Smooth muscle cell (in vitro differentiated cells): ENCODE data around the gene KLC4. TPM values are rescaled to one million over a fixed set of nuclear protein-coding genes. Genes with fewer than 3 reads are reported as not detected.

Experiments used
- DNase-seq: peaks from one replicate; lab custom pipeline; 2025; ENCODE audit not compliant: unreplicated experiment; lab: John Stamatoyannopoulos, UW
- H2AFZ ChIP-seq: fragments of 200-600 bp; sonication (generic); 2 replicates; pipeline ENCODE4 v1.6.0; 2016; ENCODE audit warnings: antibody characterized with exemption, low read depth, mild to moderate bottlenecking
- H3F3A ChIP-seq: fragments of 200-600 bp; sonication (generic); 2 replicates; pipeline ENCODE4 v1.6.0; 2017; ENCODE audit warnings: antibody characterized with exemption, low read depth
- H3K27ac ChIP-seq: fragments of 200-600 bp; sonication (generic); 2 replicates; pipeline ENCODE4 v1.5.1; 2016; ENCODE audit warnings: low read depth, mild to moderate bottlenecking
- H3K27me3 ChIP-seq: fragments of 200-600 bp; sonication (generic); 2 replicates; pipeline ENCODE4 v1.6.1; 2016; ENCODE audit warnings: low read depth, mild to moderate bottlenecking
- H3K36me3 ChIP-seq: fragments of 200-600 bp; sonication (generic); 2 replicates; pipeline ENCODE4 v1.5.1; 2016; ENCODE audit warnings: low read depth
- H3K4me1 ChIP-seq: fragments of 200-600 bp; sonication (generic); 2 replicates; pipeline ENCODE4 v1.5.1; 2016; ENCODE audit warnings: low read depth
- H3K4me2 ChIP-seq: fragments of 200-600 bp; sonication (generic); 2 replicates; pipeline ENCODE4 v1.6.0; 2016; ENCODE audit warnings: mild to moderate bottlenecking
- H3K4me3 ChIP-seq: fragments of 200-600 bp; sonication (generic); 2 replicates; pipeline ENCODE4 v1.5.1; 2016; ENCODE audit warnings: mild to moderate bottlenecking
- H3K79me2 ChIP-seq: fragments of 200-600 bp; sonication (generic); 2 replicates; pipeline ENCODE4 v1.6.0; 2016; ENCODE audit warnings: low read depth, mild to moderate bottlenecking
- H3K9ac ChIP-seq: fragments of 200-600 bp; sonication (generic); 2 replicates; pipeline ENCODE4 v1.6.0; 2016; ENCODE audit warnings: low read depth
- H3K9me3 ChIP-seq: fragments of 200-600 bp; sonication (generic); replicated peaks from 2 replicates; pipeline ENCODE4 v1.5.1; 2016; ENCODE audit warnings: low read depth
- H4K20me1 ChIP-seq: fragments of 200-600 bp; sonication (generic); 2 replicates; pipeline ENCODE4 v1.6.0; 2016; ENCODE audit warnings: low read depth
- WGBS: methylation state at CpG from one replicate; pipeline ENCODE4 v1.1.7; 2016; ENCODE audit warnings: low lambda C conversion rate; 5-methylcytosine and 5-hydroxymethylcytosine counted together
- polyA plus RNA-seq: library from polyadenylated mRNA; unstranded; fragments of >200 nt; fragmentation: Nextera tagmentation; extraction: Ambion mirVana; gene quantifications from 2 replicates; pipeline ENCODE4 v1.2.1, GENCODE V29; 2016
- total RNA-seq: library from RNA; depleted of rRNA; stranded (reverse); fragments of >200 nt; gene quantifications from 2 replicates; pipeline ENCODE4 v1.2.3, GENCODE V29; 2014
- TF ChIP-seq, protein P1 (sequence below): fragments of 200-600 bp; sonication (generic); IDR thresholded peaks from 2 replicates; pipeline ENCODE4 v1.5.1; 2017; ENCODE audit warnings: borderline replicate concordance, mild to moderate bottlenecking, antibody characterized with exemption; ENCODE audit not compliant: insufficient read depth, poor library complexity, severe bottlenecking

The KLC4 gene
- total and polyA plus RNA-seq, 2 experiments from 2014 or later: 20.0 to 25.7 TPM

DNA sequence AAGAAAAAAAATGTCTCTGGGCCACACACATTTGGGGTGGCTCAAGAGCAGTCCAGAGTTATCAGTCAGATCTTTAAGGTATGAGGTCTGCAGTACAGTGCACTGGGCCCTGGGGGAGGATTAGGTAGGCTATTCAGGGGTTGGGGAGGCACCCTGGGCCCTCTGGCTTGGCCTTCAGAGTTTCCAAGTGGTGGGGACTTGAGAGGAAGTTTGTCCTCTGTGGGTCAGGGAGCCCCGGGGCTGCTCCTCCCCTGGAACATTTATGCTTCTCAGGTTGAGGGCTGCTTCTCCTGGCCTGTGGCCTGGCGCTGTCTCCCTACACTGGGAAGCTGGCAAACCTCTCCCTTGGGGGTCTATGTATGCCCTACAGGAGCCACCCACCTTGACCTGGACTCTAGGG is 62.7 kb downstream of the KLC4 start:
- H3K4me1 ChIP-seq: peaks cover 63% of the 10 kb centered on the region

DNA sequence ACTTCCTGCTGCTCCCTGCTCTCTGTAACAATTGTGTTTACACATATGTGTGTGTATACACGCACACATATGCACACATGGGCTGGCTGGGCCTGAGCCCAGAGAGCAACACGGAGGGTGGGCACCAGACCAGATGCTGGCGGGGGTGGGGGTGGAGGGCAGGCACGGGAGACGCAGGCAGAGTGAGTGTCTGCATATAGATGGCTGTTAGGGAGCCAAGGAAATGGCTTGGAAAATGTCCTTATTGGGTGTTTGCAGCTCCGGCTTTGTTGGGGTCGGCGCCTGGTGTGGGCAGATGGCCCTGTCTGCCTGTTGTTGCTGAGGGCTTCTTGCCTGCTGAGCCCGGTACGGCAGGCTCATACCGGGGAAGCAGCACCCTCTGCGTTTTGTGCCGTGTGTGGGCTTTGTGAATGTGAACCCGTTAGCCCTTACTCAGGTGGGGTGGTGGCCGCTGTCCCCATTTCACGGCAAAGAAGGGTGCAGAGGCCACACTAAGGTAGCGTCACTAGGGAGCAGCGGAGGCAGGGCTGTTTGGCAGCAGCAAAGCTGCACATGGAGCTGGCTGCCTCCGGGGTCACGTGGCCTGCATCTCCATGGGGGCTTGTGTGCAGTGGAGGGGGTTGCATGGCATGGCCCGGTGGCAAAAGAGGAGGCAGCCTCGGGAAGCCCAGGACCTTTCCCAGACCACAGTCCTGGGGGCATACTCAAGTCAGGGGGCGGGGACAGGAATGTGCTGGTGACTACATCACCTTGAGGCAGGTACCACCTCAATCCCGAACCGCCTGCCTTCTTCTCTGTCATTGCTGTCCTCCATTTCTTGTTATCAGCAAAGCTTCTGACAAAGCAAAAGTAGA is 64.3 kb downstream of the KLC4 start:
- Histone ChIP-seq H3K9me3 (no peaks in the 10 kb centered on the region), H3F3A (peaks cover 70% of the 10 kb centered on the region), H3K27me3 (no peaks in the 10 kb centered on the region), H3K27ac (peak overlapping the region; percentile 100), H3K4me3 (no peak overlapping the region), H3K79me2 (peaks cover 67% of the 10 kb centered on the region), H3K4me1 (peaks cover 62% of the 10 kb centered on the region), H4K20me1 (peaks cover 2% of the 10 kb centered on the region), H3K9ac (peak overlapping the region; percentile 97), H3K4me2 (peak overlapping the region; percentile 85), H2AFZ (no peak overlapping the region), H3K36me3 (no peaks in the 10 kb centered on the region)
- no peak for DNase-seq
- TF ChIP-seq, protein P1, sequence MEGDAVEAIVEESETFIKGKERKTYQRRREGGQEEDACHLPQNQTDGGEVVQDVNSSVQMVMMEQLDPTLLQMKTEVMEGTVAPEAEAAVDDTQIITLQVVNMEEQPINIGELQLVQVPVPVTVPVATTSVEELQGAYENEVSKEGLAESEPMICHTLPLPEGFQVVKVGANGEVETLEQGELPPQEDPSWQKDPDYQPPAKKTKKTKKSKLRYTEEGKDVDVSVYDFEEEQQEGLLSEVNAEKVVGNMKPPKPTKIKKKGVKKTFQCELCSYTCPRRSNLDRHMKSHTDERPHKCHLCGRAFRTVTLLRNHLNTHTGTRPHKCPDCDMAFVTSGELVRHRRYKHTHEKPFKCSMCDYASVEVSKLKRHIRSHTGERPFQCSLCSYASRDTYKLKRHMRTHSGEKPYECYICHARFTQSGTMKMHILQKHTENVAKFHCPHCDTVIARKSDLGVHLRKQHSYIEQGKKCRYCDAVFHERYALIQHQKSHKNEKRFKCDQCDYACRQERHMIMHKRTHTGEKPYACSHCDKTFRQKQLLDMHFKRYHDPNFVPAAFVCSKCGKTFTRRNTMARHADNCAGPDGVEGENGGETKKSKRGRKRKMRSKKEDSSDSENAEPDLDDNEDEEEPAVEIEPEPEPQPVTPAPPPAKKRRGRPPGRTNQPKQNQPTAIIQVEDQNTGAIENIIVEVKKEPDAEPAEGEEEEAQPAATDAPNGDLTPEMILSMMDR: no peak
- 39% methylated on average over 25 of the region's 25 CpGs for WGBS

More for the DNA sequence above, 62.7 kb downstream of the KLC4 start:
- H3K4me2 ChIP-seq: peak overlapping the region; percentile 85
- peak overlapping the region; percentile 97 for H3K9ac ChIP-seq
- peaks cover 67% of the 10 kb centered on the region for H3K79me2 ChIP-seq
- H3K36me3 ChIP-seq: no peaks in the 10 kb centered on the region
- H2AFZ ChIP-seq: no peak overlapping the region
- no peaks in the 10 kb centered on the region for H4K20me1 ChIP-seq
- no peak overlapping the region for H3K4me3 ChIP-seq
- H3F3A ChIP-seq: peaks cover 66% of the 10 kb centered on the region
- H3K27me3 ChIP-seq: no peaks in the 10 kb centered on the region
- H3K9me3 ChIP-seq: no peaks in the 10 kb centered on the region
- DNase-seq: no peak
- peak overlapping the region; percentile 100 for H3K27ac ChIP-seq
- TF ChIP-seq, protein P1: no peak
- WGBS: 76% methylated on average over 2 of the region's 2 CpGs

DNA sequence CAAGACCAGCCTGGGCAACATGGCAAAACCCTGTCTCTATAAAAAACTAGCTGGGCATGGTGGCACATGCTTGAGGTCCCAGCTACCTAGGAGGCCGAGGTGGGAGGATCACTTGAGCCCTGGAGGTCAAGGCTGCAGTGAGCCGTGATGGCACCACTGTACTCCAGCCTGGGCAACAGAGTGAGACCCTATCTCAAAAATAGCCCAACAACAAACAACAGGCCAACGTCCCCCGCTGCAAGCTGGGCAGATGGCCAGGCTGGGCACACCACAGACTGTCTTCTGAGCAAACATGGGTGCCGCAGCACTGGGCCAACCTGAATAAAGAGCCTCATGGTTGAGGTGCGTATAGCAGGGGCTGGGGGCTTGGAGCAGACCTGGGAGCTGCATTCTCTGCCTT is 65.0 kb downstream of the KLC4 start:
- peaks cover 66% of the 10 kb centered on the region for H3F3A ChIP-seq
- WGBS: 81% methylated on average over 6 of the region's 6 CpGs
- TF ChIP-seq, protein P1: no peak
- peaks cover 10% of the 10 kb centered on the region for H4K20me1 ChIP-seq
- peak overlapping the region; percentile 85 for H3K4me2 ChIP-seq
- peaks cover 61% of the 10 kb centered on the region for H3K4me1 ChIP-seq
- H3K9ac ChIP-seq: peak overlapping the region; percentile 97
- peak overlapping the region; percentile 100 for H3K27ac ChIP-seq
- no peak overlapping the region for H2AFZ ChIP-seq
- H3K27me3 ChIP-seq: no peaks in the 10 kb centered on the region
- no peak overlapping the region for H3K4me3 ChIP-seq
- peaks cover 67% of the 10 kb centered on the region for H3K79me2 ChIP-seq
- H3K9me3 ChIP-seq: no peaks in the 10 kb centered on the region
- no peaks in the 10 kb centered on the region for H3K36me3 ChIP-seq
- DNase-seq: no peak

Other genes starting within 250 kb of the KLC4 start
- 64.0 and 75.4 TPM in 2 replicates for gene RPL7L1, start 180.0 kb upstream of the KLC4 start, total RNA-seq
- gene RPL7L1, start 180.0 kb upstream of the KLC4 start, polyA plus RNA-seq: 51.7 and 57.6 TPM in 2 replicates
- not detected in 2 replicates for gene PTCRA, start 143.6 kb upstream of the KLC4 start, total RNA-seq
- not detected in 2 replicates for gene PTCRA, start 143.6 kb upstream of the KLC4 start, polyA plus RNA-seq
- 16.3 and 20.5 TPM in 2 replicates for gene CNPY3, start 130.2 kb upstream of the KLC4 start, total RNA-seq
- 42.6 and 51.4 TPM in 2 replicates for gene CNPY3, start 130.2 kb upstream of the KLC4 start, polyA plus RNA-seq
- gene GNMT, start 98.9 kb upstream of the KLC4 start, total RNA-seq: not detected in 2 replicates
- 0.17 TPM in 1 of 2 replicates, not detected in the other for gene GNMT, start 98.9 kb upstream of the KLC4 start, polyA plus RNA-seq
- gene PEX6, start 80.5 kb upstream of the KLC4 start, total RNA-seq: 9.7 and 11.3 TPM in 2 replicates
- 23.4 and 24.6 TPM in 2 replicates for gene PEX6, start 80.5 kb upstream of the KLC4 start, polyA plus RNA-seq
- gene PPP2R5D, start 75.1 kb upstream of the KLC4 start, total RNA-seq: 33.4 and 51.3 TPM in 2 replicates
- gene PPP2R5D, start 75.1 kb upstream of the KLC4 start, polyA plus RNA-seq: 44.1 and 46.4 TPM in 2 replicates
- 71.3 and 86.7 TPM in 2 replicates for gene MEA1, start 45.7 kb upstream of the KLC4 start, total RNA-seq
- gene MEA1, start 45.7 kb upstream of the KLC4 start, polyA plus RNA-seq: 154 and 161 TPM in 2 replicates
- 51.5 and 61.8 TPM in 2 replicates for gene KLHDC3, start 45.4 kb upstream of the KLC4 start, total RNA-seq
- gene KLHDC3, start 45.4 kb upstream of the KLC4 start, polyA plus RNA-seq: 102 and 113 TPM in 2 replicates
- gene RRP36, start 38.0 kb upstream of the KLC4 start, total RNA-seq: 56.4 and 64.8 TPM in 2 replicates
- 71.9 and 72.7 TPM in 2 replicates for gene RRP36, start 38.0 kb upstream of the KLC4 start, polyA plus RNA-seq
- gene CUL7, start 5.8 kb upstream of the KLC4 start, total RNA-seq: 36.9 and 51.4 TPM in 2 replicates
- gene CUL7, start 5.8 kb upstream of the KLC4 start, polyA plus RNA-seq: 48.7 and 49.6 TPM in 2 replicates
- 16.4 and 24.0 TPM in 2 replicates for gene MRPL2, start 197 bp upstream of the KLC4 start, total RNA-seq
- 112 and 125 TPM in 2 replicates for gene MRPL2, start 197 bp upstream of the KLC4 start, polyA plus RNA-seq
- 376 and 417 TPM in 2 replicates for gene PTK7, start 16.7 kb downstream of the KLC4 start, total RNA-seq
- 596 and 598 TPM in 2 replicates for gene PTK7, start 16.7 kb downstream of the KLC4 start, polyA plus RNA-seq
- 20.6 and 22.9 TPM in 2 replicates for gene SRF, start 111.6 kb downstream of the KLC4 start, total RNA-seq
- gene SRF, start 111.6 kb downstream of the KLC4 start, polyA plus RNA-seq: 6.8 and 9.3 TPM in 2 replicates
- 18.8 and 22.3 TPM in 2 replicates for gene CUL9, start 122.6 kb downstream of the KLC4 start, total RNA-seq
- gene CUL9, start 122.6 kb downstream of the KLC4 start, polyA plus RNA-seq: 13.9 and 37.1 TPM in 2 replicates
- 18.4 and 33.8 TPM in 2 replicates for gene DNPH1, start 169.8 kb downstream of the KLC4 start, total RNA-seq
- gene DNPH1, start 169.8 kb downstream of the KLC4 start, polyA plus RNA-seq: 82.1 and 82.4 TPM in 2 replicates
- gene TTBK1, start 183.8 kb downstream of the KLC4 start, total RNA-seq: not detected in 2 replicates
- 0.17 TPM in 1 of 2 replicates, not detected in the other for gene TTBK1, start 183.8 kb downstream of the KLC4 start, polyA plus RNA-seq
- not detected in 2 replicates for gene SLC22A7, start 238.6 kb downstream of the KLC4 start, total RNA-seq
- gene SLC22A7, start 238.6 kb downstream of the KLC4 start, polyA plus RNA-seq: not detected in 2 replicates
- not detected in 2 replicates for gene CRIP3, start 249.2 kb downstream of the KLC4 start, total RNA-seq
- gene CRIP3, start 249.2 kb downstream of the KLC4 start, polyA plus RNA-seq: 0.44 TPM in 1 of 2 replicates, not detected in the other